HG03280 (cell line): ENCODE data around the gene RPL36AL.

Experiments used
- ATAC-seq: cut with Tn5 transposase; IDR thresholded peaks from one replicate; pipeline ENCODE4 v1.9.1; 2021; ENCODE audit warnings: mild to moderate bottlenecking, moderate library complexity; ENCODE audit not compliant: unreplicated experiment

Gene RPL36AL

GRCh38 chr14:49582113-49582977 lies 38.1 kb downstream of the RPL36AL start:
- no peak for ATAC-seq

GRCh38 chr14:49581209-49582112 lies 39.0 kb downstream of the RPL36AL start:
- no peak for ATAC-seq

- no peak for ATAC-seq
Measured at GRCh38 chr14:49579841-49580240, 40.6 kb downstream of the RPL36AL start.

- no peak for ATAC-seq
Measured at GRCh38 chr14:49578141-49578540, 42.3 kb downstream of the RPL36AL start.

- ATAC-seq, result no peak
Measured at GRCh38 chr14:49574038-49574437, 46.4 kb downstream of the RPL36AL start.

GRCh38 chr14:49569281-49569680 lies 51.1 kb downstream of the RPL36AL start:
- ATAC-seq, result no peak
